Gastrocnemius medialis (tissue), 4 donors: ENCODE data around the gene NRG3.

ENCODE experiments used
- CTCF ChIP-seq, 5 experiments: fragments of 450-650 bp in 3 of 5; fragments of 200-600 bp in 2 of 5; sonication (generic) in 2 of 5; IDR thresholded peaks in 4 of 5; conservative IDR thresholded peaks in 1 of 5; 1 replicate in 4 of 5; 2 replicates in 1 of 5; pipeline ENCODE4 v1.5.1; 2016 to 2019; ENCODE audit warnings: antibody characterized with exemption in 5 of 5, mild to moderate bottlenecking in 3 of 5, moderate library complexity in 3 of 5
- POLR2A ChIP-seq, 2 donors: fragments of 450-650 bp; IDR thresholded peaks; one replicate each; pipeline ENCODE4 v1.6.1; 2017; ENCODE audit warnings: antibody characterized with exemption in 2 of 2, mild to moderate bottlenecking in 2 of 2, moderate library complexity in 2 of 2

- no peak for TF ChIP-seq CTCF (IDR thresholded peaks at IDR 0.05 in 4 of 5, conservative IDR thresholded peaks at IDR 0.05 in 1 of 5)
- no peak for TF ChIP-seq POLR2A (IDR thresholded peaks at IDR 0.05)
These were observed 991.5 kb downstream of the NRG3 start for GRCh38 chr10:82866424-82867020.
